OCI-LY3 (cell line): ENCODE results near the gene CAMK2B.
"Not testable (repeated sequence)": the region's sequence is repeated elsewhere in the genome, so short reads cannot be mapped to it uniquely, and the experiment has no call there.

Experiments used
- H2AFZ ChIP-seq: fragments of 200-600, 300-600 bp; shearing (Covaris generic); 2 replicates; pipeline ENCODE4 v1.6.0; 2014; ENCODE audit warnings: antibody characterized with exemption, low read depth, low read length
- H3K27ac ChIP-seq: fragments of 200-600, 300-600 bp; sonication (generic); 2 replicates; pipeline ENCODE4 v1.5.1; 2014; ENCODE audit warnings: mild to moderate bottlenecking, low read length, moderate library complexity, mixed read lengths
- H3K27me3 ChIP-seq: fragments of 200-600, 300-600 bp; sonication (generic); 2 replicates; pipeline ENCODE4 v1.6.1; 2014; ENCODE audit warnings: low read depth, low read length, mixed read lengths
- H3K36me3 ChIP-seq: fragments of 200-600, 300-600 bp; sonication (generic); replicated peaks from 2 replicates; pipeline ENCODE3; 2014; ENCODE audit warnings: low read depth, low read length, mixed read lengths
- H3K4me1 ChIP-seq: fragments of 300-600, 200-600 bp; sonication (generic); 2 replicates; pipeline ENCODE4 v1.6.1; 2014; ENCODE audit warnings: low read length, mixed read lengths
- H3K4me2 ChIP-seq: fragments of 200-600, 300-600 bp; sonication (generic); 2 replicates; pipeline ENCODE4 v1.6.1; 2014; ENCODE audit warnings: low read length, mixed read lengths
- H3K4me3 ChIP-seq: fragments of 300-600, 200-600 bp; sonication (generic); 2 replicates; pipeline ENCODE4 v1.5.1; 2014; ENCODE audit warnings: antibody characterized with exemption, mild to moderate bottlenecking, low read length, moderate library complexity
- H3K79me2 ChIP-seq: fragments of 300-600, 200-600 bp; shearing (Covaris generic); 2 replicates; pipeline ENCODE4 v1.6.1; 2014; ENCODE audit warnings: mild to moderate bottlenecking, low read length, mixed read lengths
- H3K9ac ChIP-seq: fragments of 300-600, 200-600 bp; shearing (Covaris generic); 2 replicates; pipeline ENCODE4 v1.6.0; 2014; ENCODE audit warnings: mild to moderate bottlenecking, low read length, moderate library complexity
- H3K9me3 ChIP-seq: fragments of 200-600, 300-600 bp; shearing (Covaris generic); 2 replicates; pipeline ENCODE4 v1.6.1; 2014; ENCODE audit warnings: low read length, mixed read lengths; ENCODE audit not compliant: insufficient read depth
- H4K20me1 ChIP-seq: fragments of 200-600, 300-600 bp; sonication (generic); 2 replicates; pipeline ENCODE4 v1.6.1; 2016; ENCODE audit warnings: low read length, mixed read lengths; ENCODE audit not compliant: insufficient read depth
- EZH2phosphoT487 ChIP-seq: fragments of 200-600 bp; shearing (Covaris generic); IDR thresholded peaks from 2 replicates; pipeline ENCODE4 v1.6.1; 2018; ENCODE audit warnings: antibody characterized with exemption, mixed run types, low read depth
- TF ChIP-seq, protein P1 (sequence below): fragments of 200-600, 300-600 bp; sonication (generic); IDR thresholded peaks from 2 replicates; pipeline ENCODE4 v1.5.1; 2014; ENCODE audit warnings: antibody characterized with exemption, low read length, low read depth

CAMK2B gene

GRCh38 chr7:44206008-44206407, 119.4 kb downstream of the CAMK2B start:
- H3K4me3 ChIP-seq = no peak overlapping the region
- H3K4me2 ChIP-seq = no peak overlapping the region
- H3K27ac ChIP-seq = no peak overlapping the region
- H4K20me1 ChIP-seq = peaks cover 8% of the 10 kb centered on the region
- peaks cover 46% of the 10 kb centered on the region for H3K36me3 ChIP-seq
- H3K27me3 ChIP-seq = no peaks in the 10 kb centered on the region
- H3K9ac ChIP-seq = no peak overlapping the region
- H2AFZ ChIP-seq = no peak overlapping the region
- TF ChIP-seq EZH2phosphoT487 = no peak
- TF ChIP-seq, protein P1, sequence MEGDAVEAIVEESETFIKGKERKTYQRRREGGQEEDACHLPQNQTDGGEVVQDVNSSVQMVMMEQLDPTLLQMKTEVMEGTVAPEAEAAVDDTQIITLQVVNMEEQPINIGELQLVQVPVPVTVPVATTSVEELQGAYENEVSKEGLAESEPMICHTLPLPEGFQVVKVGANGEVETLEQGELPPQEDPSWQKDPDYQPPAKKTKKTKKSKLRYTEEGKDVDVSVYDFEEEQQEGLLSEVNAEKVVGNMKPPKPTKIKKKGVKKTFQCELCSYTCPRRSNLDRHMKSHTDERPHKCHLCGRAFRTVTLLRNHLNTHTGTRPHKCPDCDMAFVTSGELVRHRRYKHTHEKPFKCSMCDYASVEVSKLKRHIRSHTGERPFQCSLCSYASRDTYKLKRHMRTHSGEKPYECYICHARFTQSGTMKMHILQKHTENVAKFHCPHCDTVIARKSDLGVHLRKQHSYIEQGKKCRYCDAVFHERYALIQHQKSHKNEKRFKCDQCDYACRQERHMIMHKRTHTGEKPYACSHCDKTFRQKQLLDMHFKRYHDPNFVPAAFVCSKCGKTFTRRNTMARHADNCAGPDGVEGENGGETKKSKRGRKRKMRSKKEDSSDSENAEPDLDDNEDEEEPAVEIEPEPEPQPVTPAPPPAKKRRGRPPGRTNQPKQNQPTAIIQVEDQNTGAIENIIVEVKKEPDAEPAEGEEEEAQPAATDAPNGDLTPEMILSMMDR = no peak
- peaks cover 35% of the 10 kb centered on the region for H3K79me2 ChIP-seq
- H3K9me3 ChIP-seq = no peaks in the 10 kb centered on the region
- H3K4me1 ChIP-seq = peaks cover 9% of the 10 kb centered on the region; the same call in 1 of the 2 replicates

GRCh38 chr7:44201813-44202212, 123.6 kb downstream of the CAMK2B start:
- H3K9ac ChIP-seq = peak overlapping the region; percentile 86
- peaks cover 25% of the 10 kb centered on the region for H3K36me3 ChIP-seq
- TF ChIP-seq EZH2phosphoT487 = no peak
- TF ChIP-seq, protein P1 = no peak
- 0 out of 2 replicates have a peak, but pooled peaks cover 2% of the 10 kb centered on the region for H3K27me3 ChIP-seq
- H3K4me3 ChIP-seq = peak overlapping the region; percentile 98
- peaks cover 37% of the 10 kb centered on the region for H3K79me2 ChIP-seq
- H3K4me2 ChIP-seq = peak overlapping the region; percentile 85
- H3K9me3 ChIP-seq = no peaks in the 10 kb centered on the region
- H2AFZ ChIP-seq = no peak overlapping the region
- H4K20me1 ChIP-seq = peaks cover 8% of the 10 kb centered on the region
- no peak overlapping the region for H3K27ac ChIP-seq
- H3K4me1 ChIP-seq = peaks cover 10% of the 10 kb centered on the region; the same call in 1 of the 2 replicates

DNA sequence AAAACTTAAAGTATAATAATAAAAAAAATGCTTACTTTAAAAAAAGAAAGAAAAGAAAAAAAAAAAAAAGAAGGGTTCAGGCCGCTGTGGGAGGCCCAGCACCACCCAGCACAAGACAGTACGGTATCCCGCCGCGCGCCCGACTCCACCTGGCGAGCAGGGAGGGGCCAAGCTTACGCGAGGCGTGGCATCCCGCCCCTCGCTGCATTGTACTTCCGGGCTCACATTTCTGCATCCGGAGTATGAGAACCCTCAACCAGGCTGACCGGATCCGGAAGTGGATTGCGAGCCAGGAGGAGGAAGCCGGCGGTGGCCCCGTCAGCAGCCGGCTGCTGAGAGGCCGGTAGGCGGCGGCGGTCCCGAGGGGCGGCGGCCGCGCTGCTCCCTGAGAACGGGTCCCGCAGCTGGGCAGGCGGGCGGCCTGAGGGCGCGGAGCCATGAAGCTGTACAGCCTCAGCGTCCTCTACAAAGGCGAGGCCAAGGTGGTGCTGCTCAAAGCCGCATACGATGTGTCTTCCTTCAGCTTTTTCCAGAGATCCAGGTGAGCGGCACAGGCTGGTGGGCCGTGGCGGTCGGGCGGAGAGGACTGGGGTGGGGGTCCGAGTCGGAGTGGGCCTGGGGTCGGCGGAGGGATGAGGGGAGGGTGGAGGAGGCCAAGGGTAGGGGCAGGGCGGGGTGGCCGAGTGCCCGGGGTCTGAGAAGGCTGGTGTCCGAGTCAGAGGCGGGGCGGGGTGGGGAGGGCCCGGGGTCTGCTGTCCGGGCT, 124.5 kb downstream of the CAMK2B start, which contains the start of gene YKT6:
Gene YKT6 (plus strand): TSS at position 280 of the 763 bp plus-strand sequence. CDS start 158 bp downstream, at position 438.
- Histone ChIP-seq H3K27ac (peak within 1 kb of the TSS; percentile 27; the same call in 1 of the 2 replicates), H3K9ac (peak within 1 kb of the TSS; percentile 86), H3K36me3 (peaks cover 18% of the 10 kb centered on the region), H3K27me3 (0 out of 2 replicates have a peak, but pooled peaks cover 2% of the 10 kb centered on the region), H3K4me2 (peak within 1 kb of the TSS; percentile 85), H3K4me1 (peaks cover 14% of the 10 kb centered on the region; the same call in 1 of the 2 replicates), H4K20me1 (peaks cover 8% of the 10 kb centered on the region), H3K79me2 (peaks cover 37% of the 10 kb centered on the region), H3K9me3 (no peaks in the 10 kb centered on the region), H3K4me3 (peak within 1 kb of the TSS; percentile 98), H2AFZ (no peak within 1 kb of the TSS)
- TF ChIP-seq, protein P1 = peak; percentile 38
- TF ChIP-seq EZH2phosphoT487 = no peak

- H3K4me3 ChIP-seq, H3K9me3 ChIP-seq, H4K20me1 ChIP-seq, H3K9ac ChIP-seq, H3K27ac ChIP-seq, H3K27me3 ChIP-seq, H2AFZ ChIP-seq, H3K4me2 ChIP-seq: not testable (repeated sequence)
- Histone ChIP-seq H3K4me1 (peaks cover 14% of the 10 kb centered on the region; the same call in 1 of the 2 replicates), H3K36me3 (peaks cover 13% of the 10 kb centered on the region), H3K79me2 (peaks cover 37% of the 10 kb centered on the region)
Measured at GRCh38 chr7:44200163-44200562, 125.2 kb downstream of the CAMK2B start.
